CD8-positive, alpha-beta memory T cell (primary cell): Measurements from ENCODE around the gene DPEP3. TPM values are rescaled to one million over a fixed set of nuclear protein-coding genes. Genes with fewer than 3 reads are reported as not detected.
A peak's percentile ranks its signal among the peaks of the same experiment; 100 is the strongest.

Source experiments
- CTCF ChIA-PET: fragments of 350-600 bp; sonication (Branson Sonifier 250); formaldehyde crosslinking; loops from one replicate; lab custom pipeline; 2021; ENCODE audit warnings: antibody characterized with exemption; lab: Charles Lee
- POLR2A ChIA-PET: fragments of 350-600 bp; sonication (Branson Sonifier 250); formaldehyde crosslinking; loops from one replicate; lab custom pipeline; 2021; ENCODE audit warnings: antibody characterized with exemption; lab: Charles Lee
- DNase-seq, 5 donors: peaks; one replicate each; pipeline versions ENCODE4 v3.0.0 to v3.0.0-alpha.2; 2020 to 2022; ENCODE audit warnings: mixed read lengths in 1 of 5
- H3K27ac ChIP-seq: one replicate; pipeline ENCODE4 v1.7.0; 2013; ENCODE audit warnings: low read depth, mild to moderate bottlenecking, low read length, moderate library complexity
- H3K27me3 ChIP-seq: 2 replicates; pipeline ENCODE4 v1.7.0; 2013; ENCODE audit warnings: low read length, mild to moderate bottlenecking; ENCODE audit not compliant: insufficient read depth, poor library complexity, severe bottlenecking
- H3K36me3 ChIP-seq: 2 replicates; pipeline ENCODE4 v1.7.0; 2013; ENCODE audit warnings: mild to moderate bottlenecking, low read length, moderate library complexity; ENCODE audit not compliant: insufficient read depth
- H3K4me1 ChIP-seq: 2 replicates; pipeline ENCODE4 v1.7.0; 2013; ENCODE audit warnings: mild to moderate bottlenecking, low read length, moderate library complexity; ENCODE audit not compliant: insufficient read depth
- H3K4me3 ChIP-seq: 2 replicates; pipeline ENCODE4 v1.7.0; 2013; ENCODE audit warnings: mild to moderate bottlenecking, low read length
- H3K9me3 ChIP-seq: 2 replicates; pipeline ENCODE4 v1.7.0; 2013; ENCODE audit warnings: mild to moderate bottlenecking, low read length
- H3K27ac Mint-ChIP-seq, 8 donors: one replicate each; pipeline ENCODE4 v1.8.0; 2020 to 2021; ENCODE audit warnings: mixed read lengths in 8 of 8, mild to moderate bottlenecking in 6 of 8, inconsistent platforms in 3 of 8, moderate library complexity in 3 of 8
- H3K27me3 Mint-ChIP-seq, 2 donors: one replicate each; pipeline ENCODE4 v1.8.0; 2020 to 2021; ENCODE audit warnings: mixed read lengths in 2 of 2, mild to moderate bottlenecking in 1 of 2, moderate library complexity in 1 of 2
- H3K36me3 Mint-ChIP-seq, 3 donors: one replicate each; pipeline ENCODE4 v1.8.0; 2020 to 2021; ENCODE audit warnings: mixed read lengths in 3 of 3, inconsistent platforms in 1 of 3, mild to moderate bottlenecking in 1 of 3
- H3K4me1 Mint-ChIP-seq, 3 donors: one replicate each; pipeline ENCODE4 v1.8.0; 2020 to 2021; ENCODE audit warnings: mixed read lengths in 3 of 3, inconsistent platforms in 1 of 3, mild to moderate bottlenecking in 1 of 3
- H3K4me3 Mint-ChIP-seq, 7 donors: one replicate each; pipeline ENCODE4 v1.8.0; 2020 to 2021; ENCODE audit warnings: mixed read lengths in 7 of 7, mild to moderate bottlenecking in 6 of 7, moderate library complexity in 4 of 7, inconsistent platforms in 2 of 7
- H3K9me3 Mint-ChIP-seq, 5 donors: one replicate each; pipeline ENCODE4 v1.8.0; 2020 to 2022; ENCODE audit warnings: mixed read lengths in 5 of 5, mild to moderate bottlenecking in 3 of 5, moderate library complexity in 2 of 5, inconsistent platforms in 1 of 5
- polyA plus RNA-seq: library from polyadenylated mRNA; unstranded; fragments of 300-500 nt; fragmentation: Illumina TruSeq; gene quantifications from one replicate; pipeline ENCODE4 v1.2.3, GENCODE V29; 2021
- total RNA-seq, 2 experiments: library from RNA; stranded (reverse); gene quantifications; one replicate each; pipeline ENCODE4 v1.2.3, GENCODE V29; 2021

Gene DPEP3
- total and polyA plus RNA-seq, 3 experiments from 2014 or later, result 0.10 to 0.18 (median 0.18) TPM

DNA sequence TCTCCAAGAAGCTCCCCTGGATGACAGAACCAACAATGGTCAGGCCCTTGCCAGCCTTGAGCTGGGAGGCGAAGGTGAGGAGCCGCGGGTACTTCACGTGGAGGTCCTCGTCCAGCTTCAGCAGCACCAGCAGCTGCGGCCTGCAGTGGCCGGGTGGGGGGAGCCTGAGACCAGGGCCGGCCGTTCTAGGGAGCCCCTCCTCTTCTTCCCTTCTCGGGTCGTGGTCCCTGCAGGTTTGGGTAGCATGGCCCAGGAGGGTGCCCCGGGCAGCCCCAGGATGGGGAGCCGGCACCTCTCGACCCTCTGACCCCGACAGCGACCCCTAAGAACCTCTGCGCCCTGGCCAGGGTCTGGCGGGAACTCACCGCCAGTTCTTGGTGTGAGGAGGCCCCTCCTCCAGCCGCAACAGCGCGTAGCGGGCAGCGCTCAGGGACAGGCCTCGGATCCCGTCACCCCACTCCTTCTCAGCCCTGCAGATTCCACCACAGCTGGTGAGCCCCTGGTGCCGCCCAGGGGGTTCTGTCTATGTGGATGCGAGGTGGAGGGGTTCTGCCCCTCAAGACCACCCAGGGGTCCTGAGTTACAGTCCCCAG, 33.2 kb downstream of the DPEP3 start:
- Histone ChIP-seq H3K4me1 (peaks cover 4% of the 10 kb centered on the region), H3K27me3 (no peaks in the 10 kb centered on the region), H3K4me3 (no peak overlapping the region), H3K9me3 (no peaks in the 10 kb centered on the region), H3K27ac (no peak overlapping the region), H3K36me3 (peaks cover 9% of the 10 kb centered on the region)
- Mint-ChIP-seq H3K9me3 (no peaks in the 10 kb centered on the region), H3K4me1 (peaks cover 2 to 3% (median 3%) of the 10 kb centered on the region in 3 donors), H3K36me3 (peaks cover 0 to 46% (median 0%) of the 10 kb centered on the region in 3 donors), H3K4me3 (no peak overlapping the region), H3K27ac (no peak overlapping the region), H3K27me3 (no peaks in the 10 kb centered on the region)
- DNase-seq, result no peak
- ChIA-PET CTCF (interaction anchor here (1.2 kb wide), 1 partner anchor 63 kb away, joined by 3 read pairs; no protein-coding TSS in a partner anchor), POLR2A (no interaction called here)

DNA sequence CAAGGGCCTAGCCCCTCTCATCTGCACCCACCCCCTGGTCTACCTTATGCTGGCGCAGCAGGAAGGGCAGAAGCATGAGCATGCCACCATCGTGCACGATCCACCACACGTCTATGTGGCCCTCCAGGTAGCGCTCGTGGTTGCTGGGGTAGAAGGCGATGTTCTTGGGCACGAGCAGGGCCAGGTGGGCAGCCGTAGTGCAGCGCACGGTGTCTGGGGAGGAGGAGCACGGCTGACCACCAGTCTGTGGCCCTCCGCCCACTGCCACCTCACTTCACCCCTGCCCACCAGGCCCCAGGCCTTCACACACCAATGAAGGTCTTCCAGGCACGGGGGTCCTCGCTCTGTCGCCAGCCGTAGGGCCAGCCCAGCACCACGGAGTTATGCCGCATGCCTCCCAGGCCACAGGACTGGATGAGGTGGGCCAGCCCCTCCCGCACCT, 34.1 kb downstream of the DPEP3 start:
- POLR2A ChIA-PET, result no interaction called here
- Histone ChIP-seq H3K9me3 (no peaks in the 10 kb centered on the region), H3K4me3 (no peak overlapping the region), H3K27me3 (no peaks in the 10 kb centered on the region), H3K36me3 (peaks cover 5% of the 10 kb centered on the region), H3K4me1 (peaks cover 12% of the 10 kb centered on the region), H3K27ac (no peak overlapping the region)
- H3K36me3 Mint-ChIP-seq, result peaks cover 0 to 40% (median 0%) of the 10 kb centered on the region in 3 donors
- no peaks in the 10 kb centered on the region for H3K27me3 Mint-ChIP-seq
- H3K4me3 Mint-ChIP-seq, result no peak overlapping the region
- DNase-seq, result no peak
- CTCF ChIA-PET, result interaction anchor here (0.9 to 1.2 kb wide), 2 partner anchors 62 kb away, joined by 3 read pairs; no protein-coding TSS in a partner anchor
- H3K4me1 Mint-ChIP-seq, result peaks cover 4 to 10% (median 9%) of the 10 kb centered on the region in 3 donors
- no peaks in the 10 kb centered on the region for H3K9me3 Mint-ChIP-seq
- no peak overlapping the region for H3K27ac Mint-ChIP-seq

DNA sequence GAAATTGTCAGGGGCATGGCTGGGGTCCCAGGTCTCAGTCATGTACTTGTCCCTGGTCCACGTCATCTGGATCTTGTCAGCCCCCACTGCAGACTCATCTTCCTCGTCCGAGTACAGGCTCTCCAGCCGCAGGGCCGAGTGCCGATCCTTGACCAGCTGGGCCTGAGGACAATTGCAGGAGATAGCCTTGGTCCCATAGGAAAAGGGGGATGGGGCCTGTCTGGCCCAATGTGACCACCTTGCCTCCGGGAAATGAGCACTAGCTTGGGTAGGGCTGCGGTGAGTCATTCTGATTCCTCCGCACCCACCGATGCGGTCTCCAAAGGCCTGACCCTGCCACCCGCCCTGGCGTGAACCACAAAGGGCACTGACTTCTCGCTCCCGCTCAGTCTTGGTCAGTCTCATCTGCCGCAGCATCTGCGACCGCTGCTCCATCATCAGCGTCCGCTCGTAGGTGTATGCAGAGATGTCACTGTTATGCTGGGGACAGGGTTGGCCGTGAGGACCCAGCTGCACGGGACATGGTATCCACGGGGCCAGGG, 34.8 kb downstream of the DPEP3 start:
- DNase-seq, result no peak
- no peak overlapping the region for H3K4me3 Mint-ChIP-seq

DNA sequence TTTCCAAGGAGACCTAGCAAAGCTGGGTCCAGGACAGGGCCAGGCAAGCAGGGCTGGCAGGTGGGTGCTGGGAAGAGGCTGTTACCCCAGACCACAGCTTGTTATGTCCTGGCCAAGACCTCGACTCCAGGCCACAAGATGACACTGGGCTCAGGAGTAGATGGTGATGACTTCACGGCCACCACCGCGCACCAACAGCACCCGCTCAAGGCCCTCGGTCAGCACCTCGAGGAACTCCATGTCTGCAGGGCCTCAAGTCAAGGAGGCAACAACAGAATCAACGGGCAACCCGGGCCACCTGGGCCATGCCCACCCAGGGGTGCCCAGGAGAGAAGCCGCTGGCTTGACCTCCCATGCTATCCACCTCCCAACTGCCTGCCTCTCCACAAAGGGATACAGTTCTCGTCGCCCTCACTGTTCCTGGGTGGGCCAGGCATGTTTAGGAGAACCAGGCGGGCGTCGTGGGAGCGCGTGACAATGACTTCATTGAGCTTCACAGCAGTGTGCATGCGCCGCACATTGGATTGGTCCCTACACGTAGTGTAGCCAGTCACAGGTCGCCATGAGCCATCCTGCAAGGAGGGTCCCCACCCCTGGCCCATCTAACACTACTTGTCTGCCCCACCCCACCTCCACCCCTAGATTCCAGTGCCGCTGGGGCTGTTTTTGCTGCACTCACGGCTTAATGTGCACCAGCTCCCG, 35.5 kb downstream of the DPEP3 start:
- ChIA-PET POLR2A (no interaction called here), CTCF (interaction anchor here (0.9 kb wide), 2 partner anchors 61 kb away, joined by 3 read pairs; no protein-coding TSS in a partner anchor)
- no peak overlapping the region for H3K27ac Mint-ChIP-seq
- no peaks in the 10 kb centered on the region for H3K27me3 Mint-ChIP-seq
- H3K27ac ChIP-seq, result no peak overlapping the region
- no peak overlapping the region for H3K4me3 Mint-ChIP-seq
- no peak overlapping the region for H3K4me3 ChIP-seq
- DNase-seq, result no peak
- peaks cover 22% of the 10 kb centered on the region for H3K4me1 ChIP-seq
- H3K9me3 Mint-ChIP-seq, result no peaks in the 10 kb centered on the region
- peaks cover 14 to 20% (median 17%) of the 10 kb centered on the region in 3 donors for H3K4me1 Mint-ChIP-seq
- peaks cover 5% of the 10 kb centered on the region for H3K36me3 ChIP-seq
- peaks cover 0 to 33% (median 0%) of the 10 kb centered on the region in 3 donors for H3K36me3 Mint-ChIP-seq
- H3K9me3 ChIP-seq, result no peaks in the 10 kb centered on the region
- no peaks in the 10 kb centered on the region for H3K27me3 ChIP-seq

More for the DNA sequence above, 34.8 kb downstream of the DPEP3 start:
- Mint-ChIP-seq H3K27ac (no peak overlapping the region), H3K36me3 (peaks cover 0 to 37% (median 0%) of the 10 kb centered on the region in 3 donors), H3K4me1 (peaks cover 8 to 14% (median 11%) of the 10 kb centered on the region in 3 donors), H3K27me3 (no peaks in the 10 kb centered on the region), H3K9me3 (no peaks in the 10 kb centered on the region)
- Histone ChIP-seq H3K27me3 (no peaks in the 10 kb centered on the region), H3K9me3 (no peaks in the 10 kb centered on the region), H3K4me3 (no peak overlapping the region), H3K36me3 (peaks cover 5% of the 10 kb centered on the region), H3K4me1 (peaks cover 16% of the 10 kb centered on the region), H3K27ac (no peak overlapping the region)
- POLR2A ChIA-PET, result no interaction called here
- CTCF ChIA-PET, result interaction anchor here (0.9 kb wide), 1 partner anchor 62 kb away, joined by 3 read pairs; no protein-coding TSS in a partner anchor

DNA sequence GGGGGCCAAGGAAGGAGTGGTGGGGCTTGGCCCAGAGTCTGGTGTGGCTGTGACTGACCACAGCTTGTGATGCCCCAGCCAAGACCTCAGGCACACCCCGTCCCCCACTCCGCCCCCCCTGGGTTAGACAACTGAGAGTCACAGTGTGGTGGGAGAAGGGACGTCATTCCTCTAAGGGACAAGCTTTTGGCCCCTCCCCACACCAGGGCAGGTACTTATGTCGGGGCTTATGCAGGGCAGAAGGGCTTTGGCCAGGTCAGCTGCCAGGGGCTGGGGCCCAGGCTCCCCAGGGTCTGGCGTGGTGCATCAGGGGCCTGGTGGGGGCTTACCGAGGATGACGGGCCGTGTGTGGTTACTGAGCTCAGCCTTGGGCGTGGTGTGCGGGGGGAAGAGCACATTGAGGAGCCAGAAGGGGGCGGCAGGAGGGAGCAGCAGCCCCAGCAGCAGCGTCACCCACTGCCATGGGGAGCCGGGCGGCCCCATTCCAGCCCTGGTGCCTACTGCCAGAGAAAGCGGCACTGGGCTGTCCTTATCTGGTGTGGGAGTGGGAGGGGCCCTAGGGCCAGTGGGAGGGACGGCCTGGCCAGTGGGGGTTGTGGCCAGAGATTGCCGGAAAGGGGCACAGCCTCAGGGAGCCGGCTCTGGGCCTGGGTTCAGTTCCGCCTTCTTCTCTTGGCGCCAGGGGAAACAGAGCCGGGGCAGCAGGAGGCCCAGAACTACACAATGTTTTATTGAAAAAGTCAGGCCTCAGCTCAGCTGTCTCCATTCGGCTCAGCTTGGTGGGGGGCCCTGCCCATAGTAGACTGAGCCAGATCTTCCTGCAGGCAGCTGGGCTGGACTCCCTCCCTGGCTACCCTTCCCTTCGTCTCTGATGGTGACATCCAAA, 36.4 kb downstream of the DPEP3 start, which contains the start of gene LCAT:
LCAT (minus strand) TSS at position 502 of the 886 bp plus-strand sequence; CDS start at position 483, 19 bp downstream.
- CTCF ChIA-PET, result interaction anchor here (0.9 to 5.3 kb wide), 3 partner anchors 15 to 127 kb away, joined by 3 to 21 read pairs (median 7); no protein-coding TSS in a partner anchor
- Histone ChIP-seq H3K4me1 (peaks cover 29% of the 10 kb centered on the region), H3K4me3 (no peak within 1 kb of the TSS), H3K9me3 (no peaks in the 10 kb centered on the region), H3K36me3 (peaks cover 5% of the 10 kb centered on the region), H3K27me3 (no peaks in the 10 kb centered on the region), H3K27ac (no peak within 1 kb of the TSS)
- POLR2A ChIA-PET, result no interaction called here
- Mint-ChIP-seq H3K4me3 (no peak within 1 kb of the TSS), H3K36me3 (peaks cover 0 to 33% (median 0%) of the 10 kb centered on the region in 3 donors), H3K4me1 (peaks cover 16 to 27% (median 20%) of the 10 kb centered on the region in 3 donors), H3K27me3 (no peaks in the 10 kb centered on the region), H3K27ac (peak within 1 kb of the TSS in 1 of 8 donors; percentile 21), H3K9me3 (no peaks in the 10 kb centered on the region)
- DNase-seq, result no peak

DNA sequence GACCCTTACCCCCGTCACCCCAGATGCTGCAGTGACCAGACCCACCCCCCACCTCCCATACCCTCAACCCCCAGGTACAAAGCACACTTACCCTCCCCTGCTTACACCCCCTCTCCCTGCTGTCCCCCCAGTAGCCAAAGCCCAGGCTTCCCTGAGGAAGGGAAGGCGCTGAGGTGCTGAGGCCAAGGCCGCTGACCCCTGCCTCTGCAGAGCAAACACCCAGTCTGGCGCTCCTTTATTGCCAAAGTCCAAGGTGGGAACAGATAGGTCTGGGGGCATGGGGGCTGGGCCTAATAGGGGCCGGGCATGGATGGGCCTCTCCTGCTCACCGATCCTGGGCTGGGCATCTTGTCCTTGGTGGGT, 37.1 kb downstream of the DPEP3 start:
- POLR2A ChIA-PET, result no interaction called here
- H3K36me3 ChIP-seq, result peaks cover 5% of the 10 kb centered on the region
- Mint-ChIP-seq H3K27me3 (no peaks in the 10 kb centered on the region), H3K4me1 (peaks cover 16 to 28% (median 20%) of the 10 kb centered on the region in 3 donors), H3K27ac (no peak overlapping the region), H3K36me3 (peaks cover 0 to 29% (median 0%) of the 10 kb centered on the region in 3 donors), H3K9me3 (no peaks in the 10 kb centered on the region), H3K4me3 (no peak overlapping the region)
- H3K27me3 ChIP-seq, result no peaks in the 10 kb centered on the region
- no peak overlapping the region for H3K27ac ChIP-seq
- H3K9me3 ChIP-seq, result no peaks in the 10 kb centered on the region
- DNase-seq, result no peak
- peaks cover 29% of the 10 kb centered on the region for H3K4me1 ChIP-seq
- CTCF ChIA-PET, result interaction anchor here (2.4 to 5.3 kb wide), 3 partner anchors 15 to 127 kb away, joined by 7 to 27 read pairs (median 21); partner anchors contain the start of gene NRN1L
- no peak overlapping the region for H3K4me3 ChIP-seq

DNA sequence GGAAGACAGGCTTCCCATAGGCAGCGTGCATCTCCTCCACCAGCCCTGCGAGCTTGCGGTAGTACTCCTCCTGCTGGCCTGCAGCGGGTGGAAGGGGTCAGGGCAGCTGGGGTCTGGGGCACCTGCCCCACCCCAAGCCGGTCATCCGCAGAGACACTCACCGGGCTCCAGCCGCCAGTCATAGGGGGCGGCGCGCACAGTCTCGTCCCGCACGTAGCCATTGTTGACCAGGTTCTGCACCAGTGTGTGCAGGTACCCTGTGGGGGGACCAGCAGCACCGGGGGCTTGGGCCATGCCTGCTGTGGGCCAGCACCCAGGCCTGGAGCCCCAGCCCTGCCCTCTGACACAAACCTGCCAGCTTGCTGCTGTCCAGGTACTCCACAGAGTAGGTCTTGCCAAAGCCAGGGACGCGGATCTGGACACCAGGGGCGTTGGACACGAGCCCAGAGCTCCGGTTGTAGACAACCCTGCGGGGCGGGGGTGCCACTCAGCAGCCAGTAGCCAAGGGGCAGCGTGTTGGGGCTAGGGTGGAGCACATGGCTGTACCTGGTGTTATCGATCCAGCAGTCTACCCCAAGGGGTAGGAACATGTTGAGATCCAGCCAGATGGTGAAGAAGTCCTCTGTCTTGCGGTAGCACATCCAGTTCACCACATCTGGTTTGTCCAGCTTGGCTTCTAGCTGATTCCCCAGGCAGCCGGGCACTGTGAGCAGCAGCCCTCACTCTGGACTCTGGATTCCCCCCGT, 37.6 kb downstream of the DPEP3 start:
- H3K36me3 Mint-ChIP-seq, result peaks cover 0 to 24% (median 0%) of the 10 kb centered on the region in 3 donors
- H3K9me3 Mint-ChIP-seq, result no peaks in the 10 kb centered on the region
- peaks cover 5% of the 10 kb centered on the region for H3K36me3 ChIP-seq
- no peaks in the 10 kb centered on the region for H3K27me3 ChIP-seq
- H3K27me3 Mint-ChIP-seq, result no peaks in the 10 kb centered on the region
- peaks cover 16 to 28% (median 20%) of the 10 kb centered on the region in 3 donors for H3K4me1 Mint-ChIP-seq
- ChIA-PET CTCF (interaction anchor here (0.6 to 5.3 kb wide), 11 partner anchors 10 to 228 kb away, joined by 3 to 27 read pairs (median 4); partner anchors contain the start of genes DDX28, DUS2 and NRN1L), POLR2A (no interaction called here)
- H3K27ac ChIP-seq, result no peak overlapping the region
- DNase-seq, result no peak
- no peak overlapping the region for H3K4me3 ChIP-seq
- no peak overlapping the region for H3K4me3 Mint-ChIP-seq
- H3K9me3 ChIP-seq, result no peaks in the 10 kb centered on the region
- peaks cover 29% of the 10 kb centered on the region for H3K4me1 ChIP-seq
- H3K27ac Mint-ChIP-seq, result no peak overlapping the region
